ENCODE data around the gene SPATA25. TPM values are rescaled to one million over a fixed set of nuclear protein-coding genes. Genes with fewer than 3 reads are reported as not detected.
A peak's percentile ranks its signal among the peaks of the same experiment; 100 is the strongest.

SPATA25 gene
- total RNA-seq, 2 experiments from 2014 or later = 0.55 to 1.2 TPM

- CTCF ChIA-PET = interaction anchor here (1.0 kb wide), 1 partner anchor 22 kb away, joined by 3 read pairs; no protein-coding TSS in a partner anchor
- Mint-ChIP-seq H3K27ac (no peak overlapping the region), H3K36me3 (peaks cover 8% of the 10 kb centered on the region), H3K9me3 (ENCODE audit: low read depth) (no peaks in the 10 kb centered on the region), H3K4me3 (no peak overlapping the region), H3K4me1 (peaks cover 30% of the 10 kb centered on the region), H3K27me3 (no peaks in the 10 kb centered on the region)
- DNase-seq (no peak), ATAC-seq (no peak)
Measured at GRCh38 chr20:45861221-45862075, 26.0 kb downstream of the SPATA25 start.

- peaks cover 8% of the 10 kb centered on the region for H3K36me3 Mint-ChIP-seq
- peaks cover 37% of the 10 kb centered on the region for H3K4me1 Mint-ChIP-seq
- H3K4me3 Mint-ChIP-seq = no peak overlapping the region
- DNase-seq (no peak), ATAC-seq (no peak)
- no peaks in the 10 kb centered on the region for H3K9me3 Mint-ChIP-seq (ENCODE audit: low read depth)
- H3K27ac Mint-ChIP-seq = no peak overlapping the region
- no peaks in the 10 kb centered on the region for H3K27me3 Mint-ChIP-seq
- CTCF ChIA-PET = interaction anchor here (1.0 kb wide), 1 partner anchor 23 kb away, joined by 3 read pairs; no protein-coding TSS in a partner anchor
Measured at GRCh38 chr20:45860560-45861220, 26.7 kb downstream of the SPATA25 start.

- H3K9me3 Mint-ChIP-seq (ENCODE audit: low read depth) = no peaks in the 10 kb centered on the region
- DNase-seq (no peak), ATAC-seq (no peak)
- peaks cover 8% of the 10 kb centered on the region for H3K36me3 Mint-ChIP-seq
- H3K4me1 Mint-ChIP-seq = peaks cover 42% of the 10 kb centered on the region
- H3K27me3 Mint-ChIP-seq = no peaks in the 10 kb centered on the region
- no peak overlapping the region for H3K4me3 Mint-ChIP-seq
- CTCF ChIA-PET = no interaction called here
- H3K27ac Mint-ChIP-seq = no peak overlapping the region
Measured at GRCh38 chr20:45859916-45860315, 27.5 kb downstream of the SPATA25 start.

GRCh38 chr20:45857882-45858216 lies 29.6 kb downstream of the SPATA25 start:
- Mint-ChIP-seq H3K4me1 (peaks cover 45% of the 10 kb centered on the region), H3K4me3 (peak overlapping the region; percentile 96), H3K27me3 (no peaks in the 10 kb centered on the region), H3K36me3 (peaks cover 13% of the 10 kb centered on the region), H3K27ac (peak overlapping the region; percentile 99), H3K9me3 (ENCODE audit: low read depth) (no peaks in the 10 kb centered on the region)
- CTCF ChIA-PET = interaction anchor here (1.1 to 1.7 kb wide), 4 partner anchors 15 to 58 kb away, joined by 3 to 8 read pairs (median 3); partner anchors contain the start of gene UBE2C
- DNase-seq (peak; percentile 74), ATAC-seq (peak; percentile 42)

- H3K27ac Mint-ChIP-seq = peak within 1 kb of the TSS; percentile 99
- ATAC-seq (peak; percentile 97), DNase-seq (peak; percentile 98)
- no peaks in the 10 kb centered on the region for H3K9me3 Mint-ChIP-seq (ENCODE audit: low read depth)
- H3K36me3 Mint-ChIP-seq = peaks cover 15% of the 10 kb centered on the region
- CTCF ChIA-PET = interaction anchor here (0.6 to 1.7 kb wide), 5 partner anchors 17 to 113 kb away, joined by 3 to 11 read pairs (median 8); no protein-coding TSS in a partner anchor
- H3K4me3 Mint-ChIP-seq = peak within 1 kb of the TSS; percentile 96
- no peaks in the 10 kb centered on the region for H3K27me3 Mint-ChIP-seq
- peaks cover 45% of the 10 kb centered on the region for H3K4me1 Mint-ChIP-seq
Measured at GRCh38 chr20:45857114-45857881, 30.1 kb downstream of the SPATA25 start, which contains the start of the genes ACOT8 and ZSWIM3. ACOT8 (minus strand) TSS chr20:45857392; CDS start chr20:45857315, 77 bp downstream. ZSWIM3 (plus strand) TSS chr20:45857614; CDS start chr20:45857826, 212 bp downstream.

- Mint-ChIP-seq H3K9me3 (ENCODE audit: low read depth) (no peaks in the 10 kb centered on the region), H3K4me1 (peaks cover 29% of the 10 kb centered on the region), H3K27ac (no peak overlapping the region), H3K27me3 (no peaks in the 10 kb centered on the region), H3K36me3 (peaks cover 19% of the 10 kb centered on the region), H3K4me3 (no peak overlapping the region)
- CTCF ChIA-PET = interaction anchor here (1.5 to 2.7 kb wide), 2 partner anchors 54 to 117 kb away, joined by 3 to 5 read pairs; no protein-coding TSS in a partner anchor
- ATAC-seq (no peak), DNase-seq (no peak)
Measured at GRCh38 chr20:45853484-45853883, 33.9 kb downstream of the SPATA25 start.

GRCh38 chr20:45852326-45852725 lies 35.1 kb downstream of the SPATA25 start:
- peaks cover 19% of the 10 kb centered on the region for H3K36me3 Mint-ChIP-seq
- H3K4me1 Mint-ChIP-seq = peaks cover 19% of the 10 kb centered on the region
- no peaks in the 10 kb centered on the region for H3K9me3 Mint-ChIP-seq (ENCODE audit: low read depth)
- no peak for DNase-seq
- H3K27ac Mint-ChIP-seq = no peak overlapping the region
- CTCF ChIA-PET = interaction anchor here (0.8 to 1.8 kb wide), 5 partner anchors 18 to 160 kb away, joined by 3 to 5 read pairs (median 3); partner anchors contain the start of gene SNX21
- no peak overlapping the region for H3K4me3 Mint-ChIP-seq
- no peak for ATAC-seq
- no peaks in the 10 kb centered on the region for H3K27me3 Mint-ChIP-seq

- Mint-ChIP-seq H3K27ac (no peak overlapping the region), H3K4me3 (no peak overlapping the region), H3K27me3 (no peaks in the 10 kb centered on the region), H3K4me1 (peaks cover 15% of the 10 kb centered on the region), H3K9me3 (ENCODE audit: low read depth) (no peaks in the 10 kb centered on the region), H3K36me3 (peaks cover 19% of the 10 kb centered on the region)
- ATAC-seq = no peak
- no peak for DNase-seq
- CTCF ChIA-PET = interaction anchor here (1.0 to 1.8 kb wide), 5 partner anchors 17 to 118 kb away, joined by 3 to 5 read pairs (median 3); partner anchors contain the start of gene SNX21
Measured at GRCh38 chr20:45851501-45851900, 35.9 kb downstream of the SPATA25 start.

GRCh38 chr20:45850926-45851325 lies 36.5 kb downstream of the SPATA25 start:
- CTCF ChIA-PET = interaction anchor here (1.2 to 1.8 kb wide), 3 partner anchors 18 to 119 kb away, joined by 3 to 5 read pairs (median 3); partner anchors contain the start of gene SNX21
- Mint-ChIP-seq H3K4me3 (no peak overlapping the region), H3K36me3 (peaks cover 19% of the 10 kb centered on the region)

GRCh38 chr20:45850238-45850637 lies 37.2 kb downstream of the SPATA25 start:
- Mint-ChIP-seq H3K4me1 (peaks cover 6% of the 10 kb centered on the region), H3K9me3 (ENCODE audit: low read depth) (no peaks in the 10 kb centered on the region), H3K4me3 (no peak overlapping the region), H3K36me3 (peaks cover 19% of the 10 kb centered on the region), H3K27ac (no peak overlapping the region), H3K27me3 (no peaks in the 10 kb centered on the region)
- DNase-seq = no peak
- CTCF ChIA-PET = no interaction called here
- no peak for ATAC-seq

More at GRCh38 chr20:45850926-45851325, 36.5 kb downstream of the SPATA25 start:
- peaks cover 10% of the 10 kb centered on the region for H3K4me1 Mint-ChIP-seq
- DNase-seq = no peak
- ATAC-seq = no peak
- no peaks in the 10 kb centered on the region for H3K27me3 Mint-ChIP-seq
- no peak overlapping the region for H3K27ac Mint-ChIP-seq
- H3K9me3 Mint-ChIP-seq (ENCODE audit: low read depth) = no peaks in the 10 kb centered on the region

- Mint-ChIP-seq H3K36me3 (peaks cover 20% of the 10 kb centered on the region), H3K9me3 (ENCODE audit: low read depth) (no peaks in the 10 kb centered on the region), H3K27ac (no peak overlapping the region), H3K4me1 (no peaks in the 10 kb centered on the region), H3K27me3 (no peaks in the 10 kb centered on the region), H3K4me3 (no peak overlapping the region)
- CTCF ChIA-PET = interaction anchor here (1.0 kb wide), 1 partner anchor 20 kb away, joined by 3 read pairs; no protein-coding TSS in a partner anchor
- no peak for DNase-seq
- no peak for ATAC-seq
Measured at GRCh38 chr20:45848969-45849582, 38.3 kb downstream of the SPATA25 start.

GRCh38 chr20:45848421-45848820 lies 39.0 kb downstream of the SPATA25 start:
- Mint-ChIP-seq H3K9me3 (ENCODE audit: low read depth) (no peaks in the 10 kb centered on the region), H3K36me3 (peaks cover 17% of the 10 kb centered on the region), H3K27me3 (no peaks in the 10 kb centered on the region), H3K27ac (no peak overlapping the region), H3K4me3 (no peak overlapping the region), H3K4me1 (no peaks in the 10 kb centered on the region)
- CTCF ChIA-PET = interaction anchor here (1.0 kb wide), 1 partner anchor 20 kb away, joined by 3 read pairs; no protein-coding TSS in a partner anchor
- ATAC-seq = no peak
- no peak for DNase-seq
